GM12892 (cell line): Measurements from ENCODE around the gene KLHL2. TPM values are rescaled to one million over a fixed set of nuclear protein-coding genes. Genes with fewer than 3 reads are reported as not detected.
"Not testable (repeated sequence)": the region's sequence is repeated elsewhere in the genome, so short reads cannot be mapped to it uniquely, and the experiment has no call there.

Experiments used
- DNase-seq: peaks from one replicate; pipeline ENCODE4 v3.0.0; 2011; ENCODE audit not compliant: insufficient read length
- FAIRE-seq: peaks from 2 replicates; lab custom pipeline; 2011; peaks lifted over from hg19 to GRCh38; lab: Jason Lieb, UNC
- POLR2A ChIP-seq: IDR thresholded peaks from 2 replicates; pipeline ENCODE4 v1.6.1; 2011; ENCODE audit warnings: low read depth, low read length, control low read depth
- POLR2AphosphoS5 ChIP-seq: IDR thresholded peaks from 2 replicates; pipeline ENCODE4 v1.6.1; 2011; ENCODE audit warnings: low read depth, low read length, control low read depth
- TAF1 ChIP-seq: IDR thresholded peaks from 2 replicates; pipeline ENCODE4 v1.6.1; 2011; ENCODE audit warnings: low read depth, mild to moderate bottlenecking, control low read depth, low read length, borderline replicate concordance
- polyA plus RNA-seq: library from polyadenylated mRNA; unstranded; fragments of >200 nt; gene quantifications from one replicate; pipeline ENCODE4 v1.2.1, GENCODE V29; 2012; ENCODE audit warnings: missing spikeins, inconsistent platforms; ENCODE audit not compliant: missing spikeins

Gene KLHL2, protein sequence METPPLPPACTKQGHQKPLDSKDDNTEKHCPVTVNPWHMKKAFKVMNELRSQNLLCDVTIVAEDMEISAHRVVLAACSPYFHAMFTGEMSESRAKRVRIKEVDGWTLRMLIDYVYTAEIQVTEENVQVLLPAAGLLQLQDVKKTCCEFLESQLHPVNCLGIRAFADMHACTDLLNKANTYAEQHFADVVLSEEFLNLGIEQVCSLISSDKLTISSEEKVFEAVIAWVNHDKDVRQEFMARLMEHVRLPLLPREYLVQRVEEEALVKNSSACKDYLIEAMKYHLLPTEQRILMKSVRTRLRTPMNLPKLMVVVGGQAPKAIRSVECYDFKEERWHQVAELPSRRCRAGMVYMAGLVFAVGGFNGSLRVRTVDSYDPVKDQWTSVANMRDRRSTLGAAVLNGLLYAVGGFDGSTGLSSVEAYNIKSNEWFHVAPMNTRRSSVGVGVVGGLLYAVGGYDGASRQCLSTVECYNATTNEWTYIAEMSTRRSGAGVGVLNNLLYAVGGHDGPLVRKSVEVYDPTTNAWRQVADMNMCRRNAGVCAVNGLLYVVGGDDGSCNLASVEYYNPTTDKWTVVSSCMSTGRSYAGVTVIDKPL
- 19.3 TPM for polyA plus RNA-seq

GRCh38 chr4:165207431-165208220 is at the start of gene KLHL2:
Gene KLHL2, plus strand, starts transcription at chr4:165207561. Its CDS starts 316 bp downstream, at chr4:165207877.
- DNase-seq (peak; percentile 72), FAIRE-seq (peak; percentile 67)
- TF ChIP-seq TAF1 (no peak), POLR2A (peak; percentile 65; the same call in 1 of the 2 replicates), POLR2AphosphoS5 (no peak)

DNA sequence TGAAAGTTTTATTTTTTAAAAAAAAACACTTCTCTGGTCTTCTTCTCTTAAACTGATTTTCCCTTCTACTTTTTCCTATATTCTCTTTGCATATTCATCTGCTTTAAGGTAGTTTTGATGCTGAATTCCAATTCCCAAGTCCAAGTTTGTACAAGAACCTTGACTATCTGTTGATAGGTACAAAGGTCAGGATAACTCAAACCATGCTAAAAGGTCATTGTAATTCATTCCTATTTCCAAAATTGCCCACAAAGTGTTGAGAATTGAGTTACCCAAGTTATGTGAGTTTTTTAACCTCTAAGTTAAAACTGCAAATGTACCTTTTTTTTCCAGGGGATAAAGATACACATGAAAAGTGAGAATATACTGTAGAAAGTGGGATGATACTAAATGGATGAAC is 48.6 kb upstream of the KLHL2 start:
- FAIRE-seq (no peak), DNase-seq (no peak)
- no peak for TF ChIP-seq POLR2A
- TF ChIP-seq POLR2AphosphoS5: no peak
- TF ChIP-seq TAF1: no peak

GRCh38 chr4:165164257-165164656 is 43.1 kb upstream of the KLHL2 start:
- TF ChIP-seq POLR2A (no peak), TAF1 (no peak), POLR2AphosphoS5 (no peak)
- FAIRE-seq: no peak
- no peak for DNase-seq

- FAIRE-seq: not testable (repeated sequence)
Observed at GRCh38 chr4:165166872-165167271, 40.5 kb upstream of the KLHL2 start.

DNA sequence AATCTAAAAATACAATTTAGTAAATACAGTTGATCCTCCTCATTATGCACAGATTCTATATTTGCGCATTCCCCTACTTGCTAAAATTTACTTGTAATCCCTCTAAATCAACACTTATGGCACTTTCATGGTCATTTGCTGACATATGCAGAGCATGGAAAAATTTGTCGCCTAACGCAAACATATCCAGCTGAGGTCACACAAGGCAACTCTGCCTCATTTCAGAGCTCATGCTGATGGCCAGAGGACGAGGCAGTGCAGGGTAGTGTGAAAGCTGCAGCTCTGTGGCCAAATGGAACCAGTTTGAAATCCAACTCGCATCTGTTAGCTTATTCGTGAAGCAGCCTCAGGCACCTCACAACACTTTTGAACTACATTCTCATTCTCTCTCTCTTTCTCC is 39.7 kb upstream of the KLHL2 start:
- FAIRE-seq (no peak), DNase-seq (no peak)
- TF ChIP-seq POLR2AphosphoS5 (no peak), POLR2A (no peak), TAF1 (no peak)

More at GRCh38 chr4:165166872-165167271, 40.5 kb upstream of the KLHL2 start:
- DNase-seq: not testable (repeated sequence)

DNA sequence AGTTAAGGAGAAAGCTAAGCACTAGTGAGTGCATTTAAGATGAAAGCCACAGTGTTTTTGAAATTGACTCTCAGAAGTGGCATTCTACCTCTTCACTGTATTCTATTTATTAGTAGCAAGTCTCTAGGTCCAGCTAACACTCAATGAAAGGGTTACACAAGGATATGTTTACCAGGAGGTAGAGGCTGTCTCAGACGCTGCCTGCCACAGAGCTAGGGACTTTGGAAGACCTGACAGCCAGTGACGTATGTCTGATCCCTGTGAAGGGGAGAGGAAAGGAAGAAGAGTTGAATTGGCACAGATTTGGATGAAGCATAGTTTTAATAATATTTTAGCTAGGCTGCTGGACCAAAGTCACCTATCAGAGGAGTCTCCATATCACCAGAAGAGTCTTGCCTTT is 36.5 kb upstream of the KLHL2 start:
- no peak for DNase-seq
- no peak for TF ChIP-seq TAF1
- no peak for TF ChIP-seq POLR2AphosphoS5
- TF ChIP-seq POLR2A: no peak
- no peak for FAIRE-seq

- DNase-seq, FAIRE-seq: not testable (repeated sequence)
Observed at GRCh38 chr4:165175470-165175869, 31.9 kb upstream of the KLHL2 start.

- DNase-seq: no peak
- FAIRE-seq: no peak
- no peak for TF ChIP-seq TAF1
- TF ChIP-seq POLR2AphosphoS5: no peak
- no peak for TF ChIP-seq POLR2A
Observed at GRCh38 chr4:165175879-165176278, 31.5 kb upstream of the KLHL2 start.

GRCh38 chr4:165177725-165178666 is 29.4 kb upstream of the KLHL2 start:
- TF ChIP-seq TAF1 (no peak), POLR2A (no peak), POLR2AphosphoS5 (no peak)
- DNase-seq (no peak), FAIRE-seq (peak; percentile 69)

GRCh38 chr4:165184220-165184619 is 23.1 kb upstream of the KLHL2 start:
- no peak for DNase-seq
- TF ChIP-seq POLR2A (no peak), TAF1 (no peak), POLR2AphosphoS5 (no peak)
- FAIRE-seq: no peak

GRCh38 chr4:165184998-165185397 is 22.4 kb upstream of the KLHL2 start:
- DNase-seq, FAIRE-seq: not testable (repeated sequence)
